HCT116 (cell line): ENCODE results near the gene ST3GAL5. TPM values are rescaled to one million over a fixed set of nuclear protein-coding genes. Genes with fewer than 3 reads are reported as not detected.

Experiments used
- ATAC-seq: fragments of 200-7000 bp; cut with Tn5 transposase; 2 replicates; pipeline ENCODE4 v1.9.1; 2020; ENCODE audit warnings: mild to moderate bottlenecking, moderate library complexity
- BruUV-seq: library from RNA; stranded (reverse); fragments of 400-500 nt; replicated peaks from 2 replicates; lab custom pipeline; 2021; lab: Mats Ljungman, UMichigan
- CTCF ChIA-PET: fragments of 300-600 bp; sonication (Branson Sonifier 250); formaldehyde crosslinking; loops from one replicate; lab custom pipeline; 2021; ENCODE audit warnings: antibody characterized with exemption; lab: Charles Lee
- POLR2A ChIA-PET: fragments of 300-600, 350-600 bp; sonication (Branson Sonifier 250); formaldehyde crosslinking; loops from one replicate; lab custom pipeline; 2021; ENCODE audit warnings: antibody characterized with exemption; lab: Charles Lee
- RAD21 ChIA-PET, 2 experiments: fragments of 300-600 bp; sonication (Branson Sonifier 250); formaldehyde crosslinking; loops; one replicate each; lab custom pipeline; 2023; ENCODE audit warnings: low total read pairs in 2 of 2; ENCODE audit not compliant: uncharacterized antibody in 2 of 2, unreplicated experiment in 2 of 2, low non-redundant PET in 1 of 2; lab: Charles Lee
- DNase-seq: peaks from one replicate; pipeline ENCODE4 v3.0.0-alpha.2; 2010; ENCODE audit warnings: low read depth, low spot score
- H2AFZ ChIP-seq: fragments of 200-600 bp; shearing (Covaris generic), sonication (generic); 2 replicates; pipeline ENCODE4 v1.6.1; 2017; ENCODE audit warnings: low read depth, mixed run types, mixed read lengths, antibody characterized with exemption, low read length; ENCODE audit not compliant: poor library complexity, severe bottlenecking
- H3K27ac ChIP-seq: 2 replicates; pipeline ENCODE4 v1.5.1; 2012; ENCODE audit warnings: low read depth, low read length
- H3K27me3 ChIP-seq: fragments of 200-600 bp; sonication (generic); 2 replicates; pipeline ENCODE4 v1.6.1; 2016; ENCODE audit warnings: mixed run types, low read length, mixed read lengths; ENCODE audit not compliant: insufficient read depth
- H3K36me3 ChIP-seq, 2 experiments: fragments of 200-500 bp in 1 of 2; fragments of 200-600 bp in 1 of 2; sonication (Bioruptor generic) in 1 of 2; sonication (generic) in 1 of 2; 2 replicates each; pipeline versions ENCODE4 v1.5.1 to v1.6.1; 2014 to 2016; ENCODE audit warnings: low read length in 2 of 2, inconsistent platforms in 1 of 2, mixed read lengths in 1 of 2, mixed run types in 1 of 2; ENCODE audit not compliant: insufficient read depth in 2 of 2, control insufficient read depth in 1 of 2
- H3K4me1 ChIP-seq, 2 experiments: fragments of 200-600 bp in 1 of 2; sonication (generic) in 1 of 2; 2 replicates each; pipeline versions ENCODE4 v1.5.1 to v1.6.1; 2012 to 2017; ENCODE audit warnings: low read length in 2 of 2, inconsistent platforms in 1 of 2, mild to moderate bottlenecking in 1 of 2, mixed read lengths in 1 of 2, mixed run types in 1 of 2, moderate library complexity in 1 of 2; ENCODE audit not compliant: insufficient read depth in 2 of 2, control insufficient read depth in 1 of 2
- H3K4me2 ChIP-seq: fragments of 200-600 bp; sonication (generic); 2 replicates; pipeline ENCODE4 v1.6.1; 2017; ENCODE audit warnings: mixed run types, low read length, mixed read lengths
- H3K4me3 ChIP-seq, 2 experiments: fragments of 200-600 bp in 1 of 2; sonication (generic) in 1 of 2; replicated peaks in 1 of 2; 2 replicates each; pipeline ENCODE4 v1.5.1; 2011 to 2016; ENCODE audit warnings: low read length in 2 of 2, control low read depth in 1 of 2, low read depth in 1 of 2, mild to moderate bottlenecking in 1 of 2, mixed read lengths in 1 of 2, mixed run types in 1 of 2
- H3K79me2 ChIP-seq: fragments of 200-600 bp; sonication (generic); 2 replicates; pipeline ENCODE4 v1.6.1; 2017; ENCODE audit warnings: mild to moderate bottlenecking, mixed run types, low read length, moderate library complexity, mixed read lengths; ENCODE audit not compliant: insufficient read depth
- H3K9ac ChIP-seq: fragments of 200-600 bp; sonication (generic); 2 replicates; pipeline ENCODE4 v1.6.1; 2016; ENCODE audit warnings: low read length, mixed read lengths
- H3K9me2 ChIP-seq: fragments of 200-600 bp; sonication (generic), shearing (Covaris generic); 2 replicates; pipeline ENCODE4 v1.6.1; 2017; ENCODE audit warnings: mixed run types, mild to moderate bottlenecking, moderate library complexity; ENCODE audit not compliant: insufficient read depth
- H3K9me3 ChIP-seq, 2 experiments: fragments of 200-500 bp in 1 of 2; fragments of 200-600 bp in 1 of 2; sonication (Bioruptor generic) in 1 of 2; sonication (generic) in 1 of 2; 2 replicates each; pipeline ENCODE4 v1.6.1; 2014 to 2017; ENCODE audit warnings: low read length in 2 of 2, mixed read lengths in 2 of 2, inconsistent platforms in 1 of 2, low read depth in 1 of 2, mild to moderate bottlenecking in 1 of 2, mixed run types in 1 of 2, moderate library complexity in 1 of 2; ENCODE audit not compliant: control insufficient read depth in 1 of 2, insufficient read depth in 1 of 2
- H4K20me1 ChIP-seq: fragments of 200-600 bp; sonication (generic), shearing (Covaris generic); 2 replicates; pipeline ENCODE4 v1.6.1; 2017; ENCODE audit warnings: mixed run types, mild to moderate bottlenecking, moderate library complexity; ENCODE audit not compliant: insufficient read depth
- ATF3 ChIP-seq: IDR thresholded peaks from 2 replicates; pipeline ENCODE4 v1.6.1; 2012
- CBX3 ChIP-seq: IDR thresholded peaks from 2 replicates; pipeline ENCODE4 v1.6.1; 2012; ENCODE audit warnings: low read depth
- CEBPB ChIP-seq: IDR thresholded peaks from 2 replicates; pipeline ENCODE4 v1.6.1; 2012; ENCODE audit warnings: low read depth
- EGR1 ChIP-seq: IDR thresholded peaks from 2 replicates; pipeline ENCODE4 v1.6.1; 2012; ENCODE audit warnings: low read depth
- ELF1 ChIP-seq: IDR thresholded peaks from 2 replicates; pipeline ENCODE4 v1.6.1; 2012; ENCODE audit warnings: low read depth, borderline replicate concordance
- EZH2 ChIP-seq: fragments of 200-600 bp; sonication (generic); IDR thresholded peaks from 2 replicates; pipeline ENCODE4 v1.6.1; 2017; ENCODE audit warnings: antibody characterized with exemption, mixed run types
- EZH2phosphoT487 ChIP-seq: fragments of 200-600 bp; IDR thresholded peaks from 2 replicates; pipeline ENCODE4 v1.6.1; 2018; ENCODE audit warnings: antibody characterized with exemption, borderline replicate concordance
- FOSL1 ChIP-seq: IDR thresholded peaks from 2 replicates; pipeline ENCODE4 v1.6.1; 2012; ENCODE audit warnings: low read depth
- JUND ChIP-seq: IDR thresholded peaks from 2 replicates; pipeline ENCODE4 v1.6.1; 2012
- POLR2A ChIP-seq: IDR thresholded peaks from 2 replicates; pipeline ENCODE4 v1.7.0; 2011; ENCODE audit warnings: borderline replicate concordance; ENCODE audit not compliant: insufficient read depth, insufficient read length; ENCODE audit errors: extremely low read depth
- RAD21 ChIP-seq: IDR thresholded peaks from 2 replicates; pipeline ENCODE4 v1.6.1; 2012; ENCODE audit warnings: low read depth, mild to moderate bottlenecking
- SIN3A ChIP-seq: IDR thresholded peaks from 2 replicates; pipeline ENCODE4 v1.6.1; 2012; ENCODE audit warnings: low read depth
- SP1 ChIP-seq: IDR thresholded peaks from 2 replicates; pipeline ENCODE4 v1.6.1; 2012; ENCODE audit warnings: low read depth
- YY1 ChIP-seq: IDR thresholded peaks from 2 replicates; pipeline ENCODE4 v1.6.1; 2011; ENCODE audit warnings: low read length, low read depth, moderate library complexity, mild to moderate bottlenecking; ENCODE audit not compliant: insufficient replicate concordance; ENCODE audit errors: extremely low read depth
- ZBTB33 ChIP-seq: IDR thresholded peaks from 2 replicates; pipeline ENCODE4 v1.6.1; 2011; ENCODE audit warnings: mild to moderate bottlenecking, low read length, moderate library complexity; ENCODE audit not compliant: insufficient replicate concordance; ENCODE audit errors: extremely low read depth
- ZFX ChIP-seq: fragments of 450-650 bp; IDR thresholded peaks from 2 replicates; pipeline ENCODE4 v1.6.1; 2017
- ZNF274 ChIP-seq: fragments of 200-500 bp; sonication (Bioruptor generic); IDR thresholded peaks from 2 replicates; pipeline ENCODE4 v1.6.1; 2014; ENCODE audit warnings: mild to moderate bottlenecking, low read depth, low read length, inconsistent platforms
- intact Hi-C: fragments of 100-400 bp; cut with micrococcal nuclease; formaldehyde crosslinking; loops from 2 replicates; pipeline ENCODE4 v1.10.0; 2022
- total RNA-seq: library from RNA; stranded (reverse); gene quantifications from one replicate; pipeline ENCODE4 v1.2.1, GENCODE V29; 2021; ENCODE audit not compliant: unreplicated experiment
- TF ChIP-seq, protein P1 (sequence below), 3 experiments: fragments of 200-600 bp in 1 of 3; sonication (generic) in 1 of 3; IDR thresholded peaks in 2 of 3; conservative IDR thresholded peaks in 1 of 3; 2 replicates each; pipeline ENCODE4 v1.5.1; 2012 to 2017; ENCODE audit warnings: low read depth in 2 of 3, low read length in 2 of 3, antibody characterized with exemption in 1 of 3, borderline replicate concordance in 1 of 3, control low read depth in 1 of 3, mild to moderate bottlenecking in 1 of 3, mixed read lengths in 1 of 3, mixed run types in 1 of 3, moderate library complexity in 1 of 3; ENCODE audit not compliant: insufficient read depth in 1 of 3

The ST3GAL5 gene
- total RNA-seq, 1 experiment from 2014 or later, result 14.8 TPM

DNA sequence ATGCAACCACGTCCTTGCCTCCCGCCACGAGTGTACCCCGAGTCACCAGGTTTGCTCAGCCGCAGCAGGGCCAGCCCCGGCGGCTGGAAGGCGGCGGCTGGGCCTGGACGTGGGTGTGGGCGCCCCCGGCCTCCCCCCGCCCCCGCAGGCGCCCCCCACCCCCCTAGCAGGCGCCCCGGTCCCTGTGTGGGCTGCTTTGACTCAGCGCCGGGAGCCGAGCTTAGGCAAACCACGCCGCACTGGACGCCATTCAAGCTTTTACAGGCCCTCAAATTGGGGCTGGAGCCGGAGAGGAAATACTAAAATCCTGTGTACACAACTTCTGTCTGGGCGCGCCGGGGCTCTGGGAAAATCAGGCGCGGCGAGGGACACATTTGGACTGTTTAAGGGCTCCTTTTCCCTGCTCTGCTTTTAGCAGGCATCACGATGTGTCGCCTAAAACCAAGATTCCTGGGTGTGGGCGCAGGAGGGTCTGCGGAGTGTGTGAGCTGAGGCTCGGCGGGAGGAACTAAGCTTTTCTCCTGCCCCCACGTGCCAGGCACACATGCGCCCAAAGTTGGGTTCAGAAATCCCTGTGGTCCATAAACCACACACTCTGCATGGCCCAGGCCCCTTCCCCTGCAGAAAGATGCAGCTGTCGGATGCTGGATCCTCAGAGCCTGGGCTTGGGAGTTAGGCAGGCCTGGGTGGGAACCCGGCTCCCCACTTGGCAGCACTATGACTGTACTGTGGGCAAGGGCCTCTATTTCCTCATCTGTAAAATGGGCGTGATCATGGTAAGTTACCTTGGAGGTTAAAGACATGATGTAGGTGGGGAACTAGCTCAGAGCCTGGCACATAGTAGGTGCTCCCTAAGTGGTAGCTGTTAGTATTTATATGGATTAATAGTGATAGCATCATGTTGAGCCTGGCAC lies 77.4 kb downstream of the ST3GAL5 start:
- CTCF ChIA-PET, result interaction anchor here (0.7 to 3.1 kb wide), 4 partner anchors 16 to 174 kb away, joined by 3 to 41 read pairs (median 6); partner anchors contain the start of gene ATOH8

More for the DNA sequence above, 77.4 kb downstream of the ST3GAL5 start:
- POLR2A ChIA-PET, result interaction anchor here (0.6 kb wide), 1 partner anchor 69 kb away, joined by 3 read pairs; no protein-coding TSS in a partner anchor
- RAD21 ChIA-PET, result no interaction called here
- H3K9ac ChIP-seq, result no peak overlapping the region
- TF ChIP-seq RAD21 (no peak), SIN3A (no peak), ZFX (no peak), EZH2 (no peak), ZNF274 (no peak), FOSL1 (no peak), YY1 (no peak), ELF1 (no peak), CEBPB (no peak), CBX3 (no peak), EZH2phosphoT487 (no peak), EGR1 (no peak), ZBTB33 (no peak), ATF3 (no peak), SP1 (no peak), JUND (no peak), POLR2A (no peak)
- TF ChIP-seq, protein P1, sequence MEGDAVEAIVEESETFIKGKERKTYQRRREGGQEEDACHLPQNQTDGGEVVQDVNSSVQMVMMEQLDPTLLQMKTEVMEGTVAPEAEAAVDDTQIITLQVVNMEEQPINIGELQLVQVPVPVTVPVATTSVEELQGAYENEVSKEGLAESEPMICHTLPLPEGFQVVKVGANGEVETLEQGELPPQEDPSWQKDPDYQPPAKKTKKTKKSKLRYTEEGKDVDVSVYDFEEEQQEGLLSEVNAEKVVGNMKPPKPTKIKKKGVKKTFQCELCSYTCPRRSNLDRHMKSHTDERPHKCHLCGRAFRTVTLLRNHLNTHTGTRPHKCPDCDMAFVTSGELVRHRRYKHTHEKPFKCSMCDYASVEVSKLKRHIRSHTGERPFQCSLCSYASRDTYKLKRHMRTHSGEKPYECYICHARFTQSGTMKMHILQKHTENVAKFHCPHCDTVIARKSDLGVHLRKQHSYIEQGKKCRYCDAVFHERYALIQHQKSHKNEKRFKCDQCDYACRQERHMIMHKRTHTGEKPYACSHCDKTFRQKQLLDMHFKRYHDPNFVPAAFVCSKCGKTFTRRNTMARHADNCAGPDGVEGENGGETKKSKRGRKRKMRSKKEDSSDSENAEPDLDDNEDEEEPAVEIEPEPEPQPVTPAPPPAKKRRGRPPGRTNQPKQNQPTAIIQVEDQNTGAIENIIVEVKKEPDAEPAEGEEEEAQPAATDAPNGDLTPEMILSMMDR (IDR thresholded peaks at IDR 0.05 in 2 of 3, conservative IDR thresholded peaks at IDR 0.05 in 1 of 3; ENCODE audit: borderline replicate concordance in 1 of 3, insufficient read depth in 1 of 3, low read depth in 2 of 3, low read length in 2 of 3), result no peak
- TF ChIP-seq, all 23 proteins: peak for 0
- Histone ChIP-seq H4K20me1 (no peaks in the 10 kb centered on the region), H3K27me3 (no peaks in the 10 kb centered on the region), H3K9me3 (no peaks in the 10 kb centered on the region), H3K9me2 (no peaks in the 10 kb centered on the region), H3K4me3 (no peak overlapping the region), H2AFZ (no peak overlapping the region), H3K27ac (no peak overlapping the region), H3K4me1 (no peaks in the 10 kb centered on the region), H3K79me2 (no peaks in the 10 kb centered on the region), H3K4me2 (no peak overlapping the region), H3K36me3 (no peaks in the 10 kb centered on the region)
- ATAC-seq, result no peak
- DNase-seq, result no peak
- intact Hi-C loops, result no loop called here
- BruUV-seq, result no TSS peak
